ENCODE results near the gene GPC2. TPM values are rescaled to one million over a fixed set of nuclear protein-coding genes. Genes with fewer than 3 reads are reported as not detected.

The GPC2 gene
- total RNA-seq, 1 donor from 2014 or later = 5.1 TPM

GRCh38 chr7:100124301-100125230 is 52.6 kb downstream of the GPC2 start:
- no peak for DNase-seq (ENCODE audit: low spot score)

- DNase-seq (ENCODE audit: low spot score) = no peak
Measured at GRCh38 chr7:100122568-100122967, 54.6 kb downstream of the GPC2 start.

- DNase-seq (ENCODE audit: low spot score) = no peak
Measured at GRCh38 chr7:100122067-100122466, 55.1 kb downstream of the GPC2 start.

GRCh38 chr7:100120733-100121036 is 56.5 kb downstream of the GPC2 start:
- no peak for DNase-seq (ENCODE audit: low spot score)

GRCh38 chr7:100119970-100120732 is 57.0 kb downstream of the GPC2 start:
- peak; percentile 71 for DNase-seq (ENCODE audit: low spot score)

Other genes starting within 250 kb of the GPC2 start
- gene GJC3, start 247.8 kb downstream of the GPC2 start, total RNA-seq = not detected
- gene AZGP1, start 201.3 kb downstream of the GPC2 start, total RNA-seq = 6.2 TPM
- gene ZKSCAN1, start 161.8 kb downstream of the GPC2 start, total RNA-seq = 105 TPM
- gene ZSCAN21, start 127.6 kb downstream of the GPC2 start, total RNA-seq = 13.3 TPM
- 41.3 TPM for gene ZNF3, start 95.7 kb downstream of the GPC2 start, total RNA-seq
- gene COPS6, start 88.4 kb downstream of the GPC2 start, total RNA-seq = 121 TPM
- gene MCM7, start 76.0 kb downstream of the GPC2 start, total RNA-seq = 52.4 TPM
- gene AP4M1, start 75.7 kb downstream of the GPC2 start, total RNA-seq = 19.5 TPM
- gene TAF6, start 58.0 kb downstream of the GPC2 start, total RNA-seq = 47.4 TPM
- gene CNPY4, start 57.7 kb downstream of the GPC2 start, total RNA-seq = 8.7 TPM
- 1.5 TPM for gene MBLAC1, start 50.4 kb downstream of the GPC2 start, total RNA-seq
- 108 TPM for gene LAMTOR4, start 28.5 kb downstream of the GPC2 start, total RNA-seq
- gene TRAPPC14, start 18.7 kb downstream of the GPC2 start, total RNA-seq = 35.5 TPM
- 7.1 TPM for gene GAL3ST4, start 8.8 kb downstream of the GPC2 start, total RNA-seq
- 1.9 TPM for gene STAG3, start 537 bp upstream of the GPC2 start, total RNA-seq
- gene PVRIG, start 42.6 kb upstream of the GPC2 start, total RNA-seq = 1.1 TPM
- gene SPDYE3, start 130.3 kb upstream of the GPC2 start, total RNA-seq = not detected
- 94.1 TPM for gene PILRB, start 180.7 kb upstream of the GPC2 start, total RNA-seq
- 21.6 TPM for gene PILRA, start 196.1 kb upstream of the GPC2 start, total RNA-seq